GM18499 (cell line): ENCODE measurements around the gene CAPN11.
"Not testable (repeated sequence)": the region's sequence is repeated elsewhere in the genome, so short reads cannot be mapped to it uniquely, and the experiment has no call there.

Experiments used
- ATAC-seq: cut with Tn5 transposase; IDR thresholded peaks from one replicate; pipeline ENCODE4 v1.9.1; 2021; ENCODE audit warnings: moderate number of reproducible peaks; ENCODE audit not compliant: insufficient read depth, unreplicated experiment

The CAPN11 gene

DNA sequence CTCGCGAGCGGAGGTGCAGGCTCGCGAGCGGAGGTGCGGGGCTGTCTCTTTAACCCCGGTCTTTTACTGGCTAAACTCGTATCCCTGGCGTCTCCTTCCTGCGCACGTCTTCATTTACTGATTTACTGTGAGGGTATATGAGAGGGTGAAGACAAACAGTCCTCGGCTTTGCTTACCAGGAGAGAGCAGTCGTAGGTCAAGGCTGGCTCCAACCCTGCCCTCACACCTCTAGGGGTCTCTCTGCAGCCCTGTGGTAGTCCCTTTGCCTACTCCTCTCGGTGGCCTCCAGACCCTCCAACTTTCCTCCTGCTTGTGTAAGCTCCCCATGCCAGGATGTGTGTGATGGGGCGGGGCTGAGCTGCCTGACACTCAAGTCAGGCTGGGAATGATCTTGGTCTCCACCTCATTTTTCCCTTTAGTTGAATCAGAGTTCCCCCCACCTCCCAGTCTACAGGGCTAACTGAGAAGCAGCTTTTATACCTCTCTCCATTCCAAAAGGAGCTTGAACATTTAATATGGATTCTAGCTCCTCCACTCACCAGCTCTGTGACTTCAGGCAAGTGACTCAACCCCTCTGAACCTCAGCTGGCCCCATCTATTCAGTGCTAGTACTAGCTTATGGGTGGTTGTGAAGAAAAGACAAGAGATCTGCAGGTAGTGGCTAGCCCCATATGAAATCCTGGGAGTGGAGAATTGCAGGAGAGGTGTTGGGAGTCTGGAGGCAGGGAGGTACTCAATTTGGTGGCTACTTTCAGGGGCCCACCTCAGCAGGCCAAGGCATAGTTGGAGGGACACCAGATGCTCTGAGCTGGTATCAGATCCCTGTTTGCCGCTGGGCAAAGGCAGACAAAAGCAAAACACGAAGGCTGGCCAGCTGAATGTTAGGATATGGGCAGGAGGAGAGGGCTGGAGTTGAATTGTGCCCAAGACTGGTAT, 65.7 kb downstream of the CAPN11 start:
- ATAC-seq, result no peak

DNA sequence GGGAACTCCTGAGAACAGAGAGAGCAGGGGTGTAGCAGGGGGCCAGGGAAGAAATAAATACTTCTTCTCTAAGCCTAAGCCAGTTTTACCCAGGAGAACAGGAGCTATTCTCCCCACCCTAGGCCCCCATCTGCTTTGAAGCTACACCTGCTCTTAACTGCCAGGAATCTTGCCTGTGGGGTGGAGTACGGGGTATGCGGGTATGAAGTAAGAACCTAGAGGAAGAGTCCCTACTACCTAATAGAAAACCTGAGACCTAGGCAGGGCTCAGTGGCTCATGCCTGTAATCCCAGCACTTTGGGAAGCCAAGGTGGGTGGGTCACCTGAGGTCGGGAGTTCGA, 66.3 kb downstream of the CAPN11 start:
- ATAC-seq, result no peak

DNA sequence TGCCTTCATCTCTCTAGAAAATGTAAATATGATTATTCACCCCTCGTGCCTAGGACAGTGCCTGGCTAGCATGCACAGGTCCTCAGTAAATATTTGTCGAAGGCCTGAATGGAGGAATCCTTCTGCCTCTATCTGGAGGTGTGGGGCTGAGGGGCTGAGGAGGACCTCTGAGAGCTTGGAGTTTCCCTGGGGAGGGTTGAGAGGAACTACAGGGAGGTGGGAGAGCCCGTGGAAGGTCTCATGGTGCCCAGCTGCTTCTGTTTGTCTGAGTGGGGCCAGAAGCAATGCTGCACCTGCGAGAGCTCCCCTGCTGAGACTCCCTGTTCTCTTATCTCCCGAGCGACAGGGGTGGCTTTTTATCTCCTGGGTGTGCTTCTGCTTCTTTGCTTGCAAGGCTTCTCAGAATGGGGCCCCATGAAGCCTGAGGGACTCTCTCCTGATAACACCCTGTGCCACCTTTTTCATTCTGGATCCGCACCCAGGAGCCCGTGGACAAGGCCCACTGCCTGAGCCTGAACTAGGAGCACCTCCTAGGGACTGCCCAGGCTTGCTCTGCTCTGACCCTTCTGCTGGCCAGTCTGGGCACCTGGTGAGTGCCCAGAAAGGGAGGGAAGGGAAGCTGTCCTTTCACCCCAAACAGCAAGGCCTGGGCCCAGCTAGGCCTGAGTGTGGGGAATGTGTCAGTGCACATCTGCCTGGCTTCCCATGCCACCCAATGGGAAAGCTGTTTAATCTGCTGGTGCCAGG, 67.1 kb downstream of the CAPN11 start:
- no peak for ATAC-seq

DNA sequence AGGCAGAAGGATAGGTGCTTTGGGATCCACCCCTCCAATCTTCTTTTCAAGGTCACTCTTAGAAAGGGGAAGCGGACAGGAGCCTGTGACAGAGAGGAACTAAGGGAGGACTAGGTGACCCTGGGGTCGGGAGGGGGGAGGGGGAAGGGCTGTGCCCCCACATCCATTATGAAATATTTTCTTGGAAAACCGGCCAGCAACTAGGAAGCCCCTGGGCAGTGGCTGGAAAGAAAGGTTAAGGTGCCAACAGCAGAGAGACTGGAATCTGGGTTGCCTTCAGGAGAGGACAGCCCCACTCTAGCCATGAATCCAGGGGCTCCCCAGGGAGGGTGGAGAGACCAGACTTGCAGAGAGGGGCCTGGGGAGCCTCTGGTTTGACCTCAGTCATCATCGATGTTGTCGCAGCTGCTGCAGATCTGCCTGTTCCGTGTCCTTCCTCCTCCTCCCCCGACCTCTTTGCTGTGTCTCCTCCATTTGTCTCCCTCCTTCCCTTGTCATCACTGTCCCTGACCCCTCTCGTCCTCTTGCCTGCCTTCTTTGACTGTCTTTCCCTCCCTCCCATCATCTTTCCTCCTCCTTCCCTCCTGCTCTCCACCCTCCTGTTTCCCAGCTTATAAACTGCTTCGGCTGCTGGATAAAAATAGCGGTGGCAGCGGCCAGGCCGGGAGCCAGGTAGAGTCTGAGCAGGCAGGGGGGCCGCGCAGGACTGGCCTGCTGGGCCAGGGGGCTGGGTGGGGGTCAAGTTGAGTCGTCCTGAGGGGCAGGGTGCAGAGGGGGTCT, 67.9 kb downstream of the CAPN11 start:
- ATAC-seq, result no peak

DNA sequence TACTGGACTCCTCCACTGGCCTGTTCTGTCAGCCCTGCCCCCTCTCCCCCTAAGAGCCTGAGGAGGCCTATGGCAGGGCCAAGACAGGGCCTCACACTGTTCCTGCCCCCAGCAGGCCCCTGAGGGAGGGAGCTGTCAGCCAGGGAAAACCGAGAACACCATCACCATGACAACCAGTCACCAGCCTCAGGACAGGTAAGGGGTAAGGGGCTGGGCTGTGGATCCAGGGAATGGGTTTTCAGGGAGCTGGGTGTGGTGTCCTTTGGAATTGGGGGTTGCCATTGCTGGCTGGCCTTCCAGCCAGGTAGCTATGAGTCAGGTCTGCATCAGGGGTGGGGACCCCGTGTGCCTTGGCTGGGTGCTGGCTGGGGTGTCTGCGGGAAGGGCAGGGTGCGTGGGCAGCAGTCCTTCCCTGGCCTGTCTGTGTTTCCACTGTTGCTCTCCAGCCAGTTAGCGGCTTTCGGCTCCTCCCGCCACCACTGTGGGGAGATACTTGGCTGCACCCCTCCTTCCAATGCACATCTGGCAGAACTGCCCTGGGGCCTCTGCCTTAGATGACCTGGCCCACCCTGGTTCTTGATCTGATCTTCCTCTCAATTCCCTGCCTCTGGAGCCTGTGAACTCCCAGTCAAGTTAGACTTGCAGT, 68.7 kb downstream of the CAPN11 start:
- ATAC-seq, result no peak

DNA sequence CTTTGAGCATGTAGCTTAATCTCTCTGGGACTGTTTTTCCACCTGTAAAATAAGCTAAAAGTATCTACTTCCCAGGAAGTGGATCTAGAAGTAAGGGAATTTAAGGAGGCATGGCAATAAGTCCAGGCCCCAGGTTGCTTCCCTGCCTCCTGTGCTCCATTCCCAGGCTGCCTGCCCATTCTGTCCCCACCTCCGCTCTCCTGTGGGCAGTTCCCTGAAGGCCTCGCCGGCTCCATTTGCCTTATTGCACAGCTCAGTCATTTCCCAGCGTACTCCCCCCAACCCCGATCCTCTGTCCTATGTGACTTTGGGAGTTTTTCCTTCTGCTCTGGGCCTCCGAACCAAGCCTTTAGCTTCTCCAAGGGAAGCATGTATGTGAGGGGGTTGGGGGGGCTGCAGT, 69.4 kb downstream of the CAPN11 start:
- no peak for ATAC-seq

DNA sequence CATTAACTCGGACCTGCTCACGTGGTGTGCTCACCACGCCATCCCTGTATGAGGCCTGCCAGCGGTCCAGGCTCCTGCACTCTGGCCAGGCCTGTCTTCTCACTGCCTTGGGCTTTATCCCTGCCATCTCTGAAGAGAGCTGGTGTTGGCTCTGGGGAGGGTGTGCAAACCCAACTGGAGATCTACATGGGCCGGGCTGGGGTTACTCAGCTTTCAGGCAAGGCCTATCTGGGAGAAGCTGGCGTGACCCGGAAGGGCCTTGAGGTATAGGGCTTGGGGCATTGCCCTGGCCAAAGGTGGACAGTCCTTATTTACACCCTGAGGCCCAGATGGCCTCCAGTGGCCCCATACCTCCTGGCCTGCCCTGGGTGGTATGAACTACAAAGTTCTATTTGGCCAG, 69.8 kb downstream of the CAPN11 start:
- no peak for ATAC-seq

DNA sequence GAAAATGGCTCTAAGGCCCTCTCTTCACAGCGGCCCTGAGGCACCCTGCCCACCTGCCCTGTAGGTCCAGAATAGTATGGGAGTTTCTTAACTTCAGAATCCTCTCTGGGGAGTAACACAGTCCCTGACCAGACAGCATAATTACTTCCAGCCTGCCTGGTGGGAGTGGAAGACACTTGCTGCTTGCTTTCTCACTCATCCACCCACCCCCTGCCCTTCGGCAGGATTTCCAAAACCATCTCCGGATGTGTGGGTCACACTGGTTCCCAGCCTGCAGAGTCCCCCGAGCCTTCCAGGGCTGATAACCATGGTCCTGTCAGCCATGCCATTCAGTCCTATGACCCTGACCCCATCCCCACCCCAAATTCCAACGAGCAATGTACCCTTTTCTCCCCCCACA, 70.2 kb downstream of the CAPN11 start:
- no peak for ATAC-seq

DNA sequence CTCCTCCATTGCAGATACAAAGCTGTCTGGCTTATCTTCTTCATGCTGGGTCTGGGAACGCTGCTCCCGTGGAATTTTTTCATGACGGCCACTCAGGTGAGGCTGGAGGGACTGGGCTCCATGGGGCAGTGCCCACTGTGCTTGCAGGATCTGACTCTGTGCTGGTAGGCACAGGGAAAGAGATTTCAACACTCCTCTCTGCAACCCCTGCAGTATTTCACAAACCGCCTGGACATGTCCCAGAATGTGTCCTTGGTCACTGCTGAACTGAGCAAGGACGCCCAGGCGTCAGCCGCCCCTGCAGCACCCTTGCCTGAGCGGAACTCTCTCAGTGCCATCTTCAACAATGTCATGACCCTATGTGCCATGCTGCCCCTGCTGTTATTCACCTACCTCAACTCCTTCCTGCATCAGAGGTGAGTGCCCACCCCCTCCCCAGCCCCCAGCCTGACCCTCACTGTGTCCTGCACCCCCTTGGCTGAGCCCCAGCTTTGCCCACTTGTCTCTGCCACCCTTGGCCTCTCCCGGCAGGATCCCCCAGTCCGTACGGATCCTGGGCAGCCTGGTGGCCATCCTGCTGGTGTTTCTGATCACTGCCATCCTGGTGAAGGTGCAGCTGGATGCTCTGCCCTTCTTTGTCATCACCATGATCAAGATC, 70.9 kb downstream of the CAPN11 start:
- ATAC-seq, result no peak

DNA sequence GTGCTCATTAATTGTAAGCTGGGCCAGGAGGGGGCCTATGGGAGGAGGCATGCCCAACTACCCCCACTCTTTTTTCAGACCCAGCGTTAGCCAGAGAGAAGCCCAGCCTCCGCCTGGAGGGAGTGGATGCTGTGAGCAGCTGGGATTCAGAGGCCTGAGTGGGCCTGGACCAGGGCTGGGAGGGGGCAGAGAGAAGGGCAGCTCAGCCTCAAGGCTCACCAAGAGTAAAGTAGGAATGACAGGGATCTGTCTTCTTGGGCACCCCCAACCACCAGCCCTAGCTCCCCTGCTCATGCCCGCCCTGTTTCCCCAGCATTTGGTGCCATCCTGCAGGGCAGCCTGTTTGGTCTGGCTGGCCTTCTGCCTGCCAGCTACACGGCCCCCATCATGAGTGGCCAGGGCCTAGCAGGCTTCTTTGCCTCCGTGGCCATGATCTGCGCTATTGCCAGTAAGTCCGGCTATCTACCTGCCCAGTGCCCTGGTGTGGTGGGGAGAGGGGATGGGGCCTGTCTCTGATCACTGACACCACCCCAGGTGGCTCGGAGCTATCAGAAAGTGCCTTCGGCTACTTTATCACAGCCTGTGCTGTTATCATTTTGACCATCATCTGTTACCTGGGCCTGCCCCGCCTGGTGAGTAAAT, 71.5 kb downstream of the CAPN11 start:
- ATAC-seq, result no peak

DNA sequence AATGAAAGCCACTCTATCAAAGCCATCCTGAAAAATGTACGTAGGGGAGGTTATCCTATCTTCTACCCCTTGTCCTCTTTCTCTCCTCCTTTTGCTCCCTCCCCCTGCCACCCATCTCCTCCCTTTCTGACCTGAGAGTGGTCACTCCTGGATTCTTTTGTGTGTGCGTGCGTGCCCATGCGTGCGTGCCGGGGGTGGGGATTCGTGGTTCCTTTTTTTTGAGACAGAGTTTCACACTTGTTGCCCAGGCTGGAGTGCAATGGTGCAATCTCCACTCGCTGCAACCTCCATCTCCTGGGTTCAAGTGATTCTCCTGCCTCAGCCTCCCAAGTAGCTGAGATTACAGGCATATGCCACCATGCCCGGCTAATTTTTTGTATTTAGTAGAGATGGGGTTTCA, 72.8 kb downstream of the CAPN11 start:
- not testable (repeated sequence) for ATAC-seq

DNA sequence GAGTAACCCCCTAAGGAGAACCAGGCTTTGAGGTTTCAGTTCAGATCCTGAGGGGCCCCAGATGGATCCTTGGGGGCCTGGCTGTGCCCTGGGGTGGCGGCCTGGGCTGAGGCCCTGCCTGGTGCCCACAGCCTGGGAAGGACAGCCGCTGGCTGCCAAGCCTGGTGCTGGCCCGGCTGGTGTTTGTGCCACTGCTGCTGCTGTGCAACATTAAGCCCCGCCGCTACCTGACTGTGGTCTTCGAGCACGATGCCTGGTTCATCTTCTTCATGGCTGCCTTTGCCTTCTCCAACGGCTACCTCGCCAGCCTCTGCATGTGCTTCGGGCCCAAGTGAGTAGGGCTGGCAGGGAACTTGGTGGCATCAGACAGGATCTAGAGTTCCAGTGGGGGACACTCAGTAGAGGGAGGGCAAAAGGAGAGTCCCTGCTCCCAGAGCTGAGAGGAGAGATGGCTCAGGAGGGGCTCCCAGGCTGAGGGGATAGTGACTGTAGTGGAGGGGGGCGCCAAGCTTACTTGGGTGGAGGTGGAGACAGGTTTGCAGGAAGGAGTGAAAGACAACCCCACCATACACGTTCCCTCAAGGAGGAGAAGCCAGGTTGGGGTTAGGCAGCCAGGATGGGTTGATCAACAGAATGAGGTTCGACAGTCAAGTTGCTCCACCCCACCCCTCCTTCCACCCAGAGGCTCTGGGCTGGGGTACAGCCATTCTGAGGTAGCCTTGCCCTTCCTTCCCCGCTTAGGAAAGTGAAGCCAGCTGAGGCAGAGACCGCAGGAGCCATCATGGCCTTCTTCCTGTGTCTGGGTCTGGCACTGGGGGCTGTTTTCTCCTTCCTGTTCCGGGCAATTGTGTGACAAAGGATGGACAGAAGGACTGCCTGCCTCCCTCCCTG, 74.3 kb downstream of the CAPN11 start:
- no peak for ATAC-seq

DNA sequence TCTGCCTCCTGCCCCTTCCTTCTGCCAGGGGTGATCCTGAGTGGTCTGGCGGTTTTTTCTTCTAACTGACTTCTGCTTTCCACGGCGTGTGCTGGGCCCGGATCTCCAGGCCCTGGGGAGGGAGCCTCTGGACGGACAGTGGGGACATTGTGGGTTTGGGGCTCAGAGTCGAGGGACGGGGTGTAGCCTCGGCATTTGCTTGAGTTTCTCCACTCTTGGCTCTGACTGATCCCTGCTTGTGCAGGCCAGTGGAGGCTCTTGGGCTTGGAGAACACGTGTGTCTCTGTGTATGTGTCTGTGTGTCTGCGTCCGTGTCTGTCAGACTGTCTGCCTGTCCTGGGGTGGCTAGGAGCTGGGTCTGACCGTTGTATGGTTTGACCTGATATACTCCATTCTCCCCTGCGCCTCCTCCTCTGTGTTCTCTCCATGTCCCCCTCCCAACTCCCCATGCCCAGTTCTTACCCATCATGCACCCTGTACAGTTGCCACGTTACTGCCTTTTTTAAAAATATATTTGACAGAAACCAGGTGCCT, 75.0 kb downstream of the CAPN11 start:
- no peak for ATAC-seq
